ENCODE results near the gene ING3. TPM values are rescaled to one million over a fixed set of nuclear protein-coding genes. Genes with fewer than 3 reads are reported as not detected.

ING3 gene
- polyA plus RNA-seq, 1 donor (not counting 4 experiments of a cell fraction or from before 2014, with no cell fraction given), result 9.0 TPM

- FAIRE-seq, result no peak
- no peaks in the 10 kb centered on the region for H3K79me2 ChIP-seq (ENCODE audit: control insufficient read depth, insufficient read depth, low read length)
- dilution Hi-C loops (cut with MboI; ENCODE audit: extremely low pct_ligation_motif_present, low sequenced_read_pairs), result no loop called here
Measured at GRCh38 chr7:121012170-121012874, 61.7 kb downstream of the ING3 start.

GRCh38 chr7:121012919-121013318 lies 62.3 kb downstream of the ING3 start:
- no peaks in the 10 kb centered on the region for H4K20me1 ChIP-seq (ENCODE audit: control insufficient read depth, extremely low read depth, insufficient read depth, low read length)
- H2AFZ ChIP-seq (ENCODE audit: control insufficient read depth, low read length), result no peak overlapping the region
- no peaks in the 10 kb centered on the region for H3K79me2 ChIP-seq (ENCODE audit: control insufficient read depth, insufficient read depth, low read length)
- FAIRE-seq (no peak), DNase-seq (ENCODE audit: low read depth, low spot score) (no peak)
- no peak overlapping the region for H3K27ac ChIP-seq (ENCODE audit: control insufficient read depth, insufficient read depth, low read length)
- H3K4me1 ChIP-seq (ENCODE audit: control insufficient read depth, extremely low read depth, insufficient read depth, low read length), result no peaks in the 10 kb centered on the region
- TF ChIP-seq EZH2 (IDR thresholded peaks at IDR 0.05; ENCODE audit: low read length), result no peak
- TF ChIP-seq CTCF (optimal IDR thresholded peaks at IDR 0.05 in 1 of 3, IDR thresholded peaks at IDR 0.05 in 1 of 3, conservative IDR thresholded peaks at IDR 0.05 in 1 of 3; ENCODE audit: extremely low read depth in 1 of 3, insufficient read depth in 2 of 3, low read length in 3 of 3), result no peak
- dilution Hi-C loops (cut with MboI; ENCODE audit: extremely low pct_ligation_motif_present, low sequenced_read_pairs), result no loop called here
- no peaks in the 10 kb centered on the region for H3K9me3 ChIP-seq (ENCODE audit: control insufficient read depth, low read depth, low read length)
- no peaks in the 10 kb centered on the region for H3K36me3 ChIP-seq (ENCODE audit: control insufficient read depth in 2 of 2, extremely low read depth in 1 of 2, insufficient read depth in 2 of 2, low read length in 2 of 2)
- H3K27me3 ChIP-seq (ENCODE audit: control insufficient read depth, extremely low read depth, insufficient read depth, low read length), result no peaks in the 10 kb centered on the region
- no peak overlapping the region for H3K4me3 ChIP-seq (ENCODE audit: control insufficient read depth in 2 of 3, extremely low read depth in 1 of 3, insufficient read depth in 2 of 3, low read depth in 1 of 3, low read length in 3 of 3)
- H3K4me2 ChIP-seq (ENCODE audit: control insufficient read depth, extremely low read depth, insufficient read depth, low read depth, low read length), result no peak overlapping the region
- no peak overlapping the region for H3K9ac ChIP-seq (ENCODE audit: control insufficient read depth, extremely low read depth, insufficient read depth, low read length)
- H3K9me1 ChIP-seq (ENCODE audit: control insufficient read depth, extremely low read depth, insufficient read depth, low read length), result no peaks in the 10 kb centered on the region

More at GRCh38 chr7:121012170-121012874, 61.7 kb downstream of the ING3 start:
- Histone ChIP-seq H3K9me1 (ENCODE audit: control insufficient read depth, extremely low read depth, insufficient read depth, low read length) (no peaks in the 10 kb centered on the region), H2AFZ (ENCODE audit: control insufficient read depth, low read length) (no peak overlapping the region), H3K9me3 (ENCODE audit: control insufficient read depth, low read depth, low read length) (no peaks in the 10 kb centered on the region), H3K27ac (ENCODE audit: control insufficient read depth, insufficient read depth, low read length) (no peak overlapping the region), H3K4me3 (ENCODE audit: control insufficient read depth in 2 of 3, extremely low read depth in 1 of 3, insufficient read depth in 2 of 3, low read depth in 1 of 3, low read length in 3 of 3) (no peak overlapping the region), H3K27me3 (ENCODE audit: control insufficient read depth, extremely low read depth, insufficient read depth, low read length) (no peaks in the 10 kb centered on the region), H3K36me3 (ENCODE audit: control insufficient read depth in 2 of 2, extremely low read depth in 1 of 2, insufficient read depth in 2 of 2, low read length in 2 of 2) (no peaks in the 10 kb centered on the region), H4K20me1 (ENCODE audit: control insufficient read depth, extremely low read depth, insufficient read depth, low read length) (no peaks in the 10 kb centered on the region), H3K9ac (ENCODE audit: control insufficient read depth, extremely low read depth, insufficient read depth, low read length) (no peak overlapping the region), H3K4me1 (ENCODE audit: control insufficient read depth, extremely low read depth, insufficient read depth, low read length) (no peaks in the 10 kb centered on the region), H3K4me2 (ENCODE audit: control insufficient read depth, extremely low read depth, insufficient read depth, low read depth, low read length) (no peak overlapping the region)
- no peak for DNase-seq (ENCODE audit: low read depth, low spot score)
- no peak for TF ChIP-seq EZH2 (IDR thresholded peaks at IDR 0.05; ENCODE audit: low read length)
- no peak for TF ChIP-seq CTCF (optimal IDR thresholded peaks at IDR 0.05 in 1 of 3, IDR thresholded peaks at IDR 0.05 in 1 of 3, conservative IDR thresholded peaks at IDR 0.05 in 1 of 3; ENCODE audit: extremely low read depth in 1 of 3, insufficient read depth in 2 of 3, low read length in 3 of 3)

Data from keratinocyte (primary cell).